Stimulated activated naive B cell treated with anti-CD40 and anti-IgM and Interleukin-4, amounts not matched to agents 10 μg/mL and 1 μg/mL and 100 μg/mL, for 72 hours (primary cell): ENCODE measurements around the gene PARP12.

ENCODE experiments used
- ATAC-seq, 2 donors: fragments of 150-1000 bp; cut with Tn5 transposase; replicated peaks; 2 replicates each; pipeline ENCODE4 v1.10.0; 2021; ENCODE audit warnings: moderate library complexity in 1 of 2
- DNase-seq: peaks from one replicate; pipeline ENCODE4 v3.0.0; 2021
- H3K27ac Mint-ChIP-seq: one replicate; pipeline ENCODE4 v1.8.0; 2022; ENCODE audit warnings: mild to moderate bottlenecking, mixed read lengths
- H3K27me3 Mint-ChIP-seq, 2 donors: one replicate each; pipeline ENCODE4 v1.8.0; 2022; ENCODE audit warnings: mixed read lengths in 2 of 2
- H3K36me3 Mint-ChIP-seq, 2 donors: one replicate each; pipeline ENCODE4 v1.8.0; 2022; ENCODE audit warnings: mixed read lengths in 2 of 2, mild to moderate bottlenecking in 1 of 2
- H3K4me1 Mint-ChIP-seq, 2 donors: one replicate each; pipeline ENCODE4 v1.8.0; 2022; ENCODE audit warnings: mixed read lengths in 2 of 2, mild to moderate bottlenecking in 1 of 2
- H3K4me3 Mint-ChIP-seq, 2 donors: one replicate each; pipeline ENCODE4 v1.8.0; 2022; ENCODE audit warnings: mild to moderate bottlenecking in 2 of 2, mixed read lengths in 2 of 2, moderate library complexity in 1 of 2
- H3K9me3 Mint-ChIP-seq, 2 donors: one replicate each; pipeline ENCODE4 v1.8.0; 2022; ENCODE audit warnings: mixed read lengths in 2 of 2, mild to moderate bottlenecking in 1 of 2

The PARP12 gene

DNA sequence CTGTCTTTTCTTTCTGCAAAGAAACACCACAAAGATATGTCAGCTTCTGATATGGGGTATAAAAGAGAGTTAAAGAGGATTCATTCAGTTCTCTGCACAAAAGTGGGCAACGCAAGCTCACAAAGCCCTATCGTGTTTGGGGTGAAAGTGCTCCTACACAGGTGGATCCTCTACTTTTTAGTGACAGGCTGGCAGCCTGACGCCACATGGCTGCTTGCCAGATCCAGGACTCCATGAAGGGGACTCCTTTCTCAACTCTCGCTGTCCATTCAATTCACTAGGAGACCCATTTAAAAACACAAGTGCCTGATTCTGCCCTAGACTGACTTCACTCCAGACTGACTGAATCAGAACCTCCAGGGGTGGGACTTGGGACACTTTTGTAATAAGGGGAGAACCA, 8.0 kb downstream of the PARP12 start:
- no peaks in the 10 kb centered on the region for H3K9me3 Mint-ChIP-seq
- peak overlapping the region; percentile 63 for H3K27ac Mint-ChIP-seq
- no peaks in the 10 kb centered on the region for H3K27me3 Mint-ChIP-seq
- peaks cover 56 to 80% of the 10 kb centered on the region in 2 donors for H3K4me1 Mint-ChIP-seq
- ATAC-seq (no peak), DNase-seq (no peak)
- H3K36me3 Mint-ChIP-seq: peaks cover 41 to 46% of the 10 kb centered on the region in 2 donors
- H3K4me3 Mint-ChIP-seq: no peak overlapping the region

DNA sequence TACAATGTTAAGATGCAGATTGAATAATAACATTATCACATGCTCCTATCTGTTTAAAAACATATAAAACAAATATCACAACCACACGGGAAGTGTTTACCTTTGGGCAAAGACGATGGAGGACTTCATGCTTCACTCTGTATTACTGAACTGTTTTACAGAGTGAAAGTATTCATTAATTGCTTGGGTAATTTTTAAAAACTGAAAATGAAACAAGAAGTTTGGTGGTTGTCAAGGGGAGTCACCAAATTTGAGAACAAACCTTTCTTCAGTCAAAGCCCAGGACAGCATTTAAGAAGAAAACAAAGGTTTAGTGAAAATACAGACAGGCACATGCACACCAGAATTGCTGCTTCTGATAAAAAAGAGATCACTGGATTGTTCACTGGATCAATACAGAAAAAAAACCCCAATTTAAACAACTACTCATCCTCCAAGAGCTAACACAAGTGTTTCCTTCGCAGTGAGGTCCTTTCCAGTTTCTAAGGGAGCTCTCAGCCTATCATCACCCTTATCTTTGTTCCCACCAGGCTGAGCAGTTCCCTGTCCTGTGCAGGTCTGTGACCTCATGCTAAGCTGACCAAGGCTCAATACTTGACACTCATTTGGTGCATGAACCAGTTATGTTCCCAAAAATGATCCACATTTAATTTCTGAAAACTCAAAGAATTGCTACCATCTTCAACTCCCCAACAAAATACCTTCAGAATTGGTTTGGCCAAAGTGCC, 8.8 kb downstream of the PARP12 start:
- H3K27ac Mint-ChIP-seq: peak overlapping the region; percentile 63
- ATAC-seq (peak; percentile 88 to 94), DNase-seq (no peak)
- H3K9me3 Mint-ChIP-seq: no peaks in the 10 kb centered on the region
- peaks cover 39 to 42% of the 10 kb centered on the region in 2 donors for H3K36me3 Mint-ChIP-seq
- H3K4me1 Mint-ChIP-seq: peaks cover 51 to 80% of the 10 kb centered on the region in 2 donors
- peak overlapping the region; percentile 52 to 69 for H3K4me3 Mint-ChIP-seq
- no peaks in the 10 kb centered on the region for H3K27me3 Mint-ChIP-seq

DNA sequence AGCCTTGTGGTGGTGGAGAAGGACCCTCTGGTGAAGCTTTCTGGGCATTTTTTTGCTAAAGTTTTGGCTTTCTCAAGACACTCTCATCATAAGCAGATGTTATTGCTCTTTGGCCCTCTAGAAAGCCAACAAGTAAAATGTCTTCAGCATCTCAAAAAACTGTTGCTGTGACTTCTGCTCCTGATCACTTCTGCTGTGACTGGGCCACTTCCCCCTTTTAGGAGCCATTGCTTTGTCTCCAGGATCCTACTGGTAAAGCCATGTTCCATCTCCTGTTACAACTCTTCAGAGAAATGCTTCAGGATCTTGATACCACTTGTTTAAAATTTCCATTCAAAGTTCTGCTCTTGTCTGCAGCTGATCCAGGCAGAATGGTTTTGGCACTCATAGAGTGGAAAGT, 10.9 kb downstream of the PARP12 start:
- no peak overlapping the region for H3K27ac Mint-ChIP-seq

DNA sequence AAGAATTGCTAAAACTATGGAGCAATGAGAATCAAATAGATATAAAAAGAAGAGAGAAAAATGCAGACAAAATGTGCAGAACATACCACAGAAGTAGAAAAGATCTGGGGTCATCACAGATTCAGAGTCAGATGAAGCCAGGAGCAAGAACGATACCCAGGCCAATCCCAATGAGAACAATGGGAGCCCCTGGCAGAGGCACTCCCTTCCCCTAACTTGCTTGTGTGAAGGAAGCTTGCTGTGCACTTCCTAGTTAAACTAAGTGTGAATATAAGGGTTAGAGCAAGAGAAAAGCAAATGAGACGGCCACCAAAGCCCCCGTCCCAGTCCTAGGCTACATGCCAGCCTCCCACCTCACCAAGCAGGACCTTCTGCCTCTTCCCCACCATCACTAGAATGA, 12.7 kb downstream of the PARP12 start:
- H3K4me1 Mint-ChIP-seq: peaks cover 45 to 85% of the 10 kb centered on the region in 2 donors
- H3K9me3 Mint-ChIP-seq: no peaks in the 10 kb centered on the region
- ATAC-seq: no peak
- peaks cover 35 to 50% of the 10 kb centered on the region in 2 donors for H3K36me3 Mint-ChIP-seq
- no peak for DNase-seq
- no peak overlapping the region for H3K4me3 Mint-ChIP-seq
- no peaks in the 10 kb centered on the region for H3K27me3 Mint-ChIP-seq
- H3K27ac Mint-ChIP-seq: no peak overlapping the region

More for the DNA sequence above, 10.9 kb downstream of the PARP12 start:
- no peak overlapping the region for H3K4me3 Mint-ChIP-seq
- no peak for DNase-seq
- H3K27me3 Mint-ChIP-seq: no peaks in the 10 kb centered on the region
- H3K36me3 Mint-ChIP-seq: peaks cover 36 to 45% of the 10 kb centered on the region in 2 donors
- ATAC-seq: no peak
- H3K9me3 Mint-ChIP-seq: no peaks in the 10 kb centered on the region
- H3K4me1 Mint-ChIP-seq: peaks cover 45 to 83% of the 10 kb centered on the region in 2 donors

GRCh38 chr7:140049339-140050024, 13.3 kb downstream of the PARP12 start:
- Mint-ChIP-seq H3K9me3 (no peaks in the 10 kb centered on the region), H3K4me3 (no peak overlapping the region), H3K27ac (no peak overlapping the region), H3K4me1 (peaks cover 40 to 79% of the 10 kb centered on the region in 2 donors), H3K36me3 (peaks cover 38 to 53% of the 10 kb centered on the region in 2 donors), H3K27me3 (no peaks in the 10 kb centered on the region)
- no peak for DNase-seq
- no peak for ATAC-seq

GRCh38 chr7:140048989-140049338, 13.8 kb downstream of the PARP12 start:
- H3K4me1 Mint-ChIP-seq: peaks cover 35 to 74% of the 10 kb centered on the region in 2 donors
- no peaks in the 10 kb centered on the region for H3K9me3 Mint-ChIP-seq
- H3K4me3 Mint-ChIP-seq: no peak overlapping the region
- no peak for ATAC-seq
- H3K36me3 Mint-ChIP-seq: peaks cover 38 to 58% of the 10 kb centered on the region in 2 donors
- H3K27ac Mint-ChIP-seq: no peak overlapping the region
- no peak for DNase-seq
- H3K27me3 Mint-ChIP-seq: no peaks in the 10 kb centered on the region

DNA sequence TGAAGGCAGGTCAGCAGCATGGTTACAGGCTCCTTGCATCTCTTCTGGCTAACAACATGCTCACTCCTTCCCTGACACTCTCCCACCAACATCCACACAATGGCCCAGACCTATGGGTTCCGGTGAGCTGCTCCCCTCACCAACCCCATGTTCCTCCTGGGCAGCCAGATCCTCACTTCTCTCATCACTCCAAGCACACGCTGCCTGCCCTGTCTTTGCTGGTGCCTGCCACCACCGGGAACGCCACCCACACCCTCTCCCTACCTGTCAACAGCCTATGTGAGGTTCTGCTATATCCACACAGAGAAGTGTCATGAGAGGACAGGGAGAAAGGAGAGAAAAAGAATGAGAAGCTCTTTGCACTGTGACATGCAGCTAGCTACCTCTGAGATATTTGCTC, 14.6 kb downstream of the PARP12 start:
- H3K9me3 Mint-ChIP-seq: no peaks in the 10 kb centered on the region
- H3K36me3 Mint-ChIP-seq: peaks cover 37 to 63% of the 10 kb centered on the region in 2 donors
- H3K4me3 Mint-ChIP-seq: no peak overlapping the region
- ATAC-seq (no peak), DNase-seq (no peak)
- peaks cover 28 to 66% of the 10 kb centered on the region in 2 donors for H3K4me1 Mint-ChIP-seq
- no peaks in the 10 kb centered on the region for H3K27me3 Mint-ChIP-seq
- peak overlapping the region; percentile 26 for H3K27ac Mint-ChIP-seq

DNA sequence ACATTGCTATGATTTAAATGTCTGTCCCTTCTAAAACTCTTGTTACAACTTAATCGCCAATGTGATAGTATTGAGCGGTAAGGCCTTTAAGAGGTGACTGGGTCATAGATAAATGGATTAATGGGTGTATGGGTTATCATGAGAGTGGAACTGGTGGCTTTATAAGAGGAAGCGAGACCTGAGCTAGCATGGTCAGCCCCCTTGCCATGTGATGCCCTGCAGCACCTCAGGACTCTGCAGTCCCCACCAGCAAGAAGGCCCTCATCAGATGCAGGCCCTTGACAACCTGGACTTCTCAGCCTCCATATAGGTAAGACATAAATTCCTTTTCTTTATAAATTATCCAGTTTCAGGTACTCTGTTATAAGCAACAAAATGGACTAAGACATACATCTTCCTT, 15.6 kb downstream of the PARP12 start:
- Mint-ChIP-seq H3K36me3 (peaks cover 32 to 61% of the 10 kb centered on the region in 2 donors), H3K4me3 (no peak overlapping the region), H3K27ac (no peak overlapping the region), H3K27me3 (no peaks in the 10 kb centered on the region), H3K4me1 (peaks cover 25 to 58% of the 10 kb centered on the region in 2 donors), H3K9me3 (no peaks in the 10 kb centered on the region)
- no peak for DNase-seq
- peak; percentile 56 to 75 for ATAC-seq

DNA sequence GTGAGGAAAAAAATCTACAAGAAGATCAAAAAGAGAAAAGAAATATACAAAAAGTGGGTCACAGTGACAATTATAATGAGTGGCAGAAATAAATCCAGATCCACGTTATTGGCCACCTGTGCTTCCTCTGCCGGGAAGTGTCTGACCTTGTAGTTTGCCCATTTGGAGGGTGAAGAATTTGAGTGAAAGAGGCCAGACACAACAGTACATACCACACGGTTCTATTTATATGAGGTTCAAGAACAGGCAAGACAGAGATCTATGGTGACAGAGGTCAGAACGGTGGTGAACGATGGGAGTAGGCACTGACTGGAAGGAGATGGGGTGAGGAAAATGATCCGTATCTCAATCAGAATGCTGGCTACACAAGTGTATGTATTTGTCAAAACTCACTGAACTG, 17.1 kb downstream of the PARP12 start:
- no peak for ATAC-seq
- H3K4me3 Mint-ChIP-seq: no peak overlapping the region
- H3K36me3 Mint-ChIP-seq: peaks cover 36 to 68% of the 10 kb centered on the region in 2 donors
- no peaks in the 10 kb centered on the region for H3K27me3 Mint-ChIP-seq
- H3K27ac Mint-ChIP-seq: no peak overlapping the region
- no peak for DNase-seq
- no peaks in the 10 kb centered on the region for H3K9me3 Mint-ChIP-seq
- peaks cover 23 to 55% of the 10 kb centered on the region in 2 donors for H3K4me1 Mint-ChIP-seq

DNA sequence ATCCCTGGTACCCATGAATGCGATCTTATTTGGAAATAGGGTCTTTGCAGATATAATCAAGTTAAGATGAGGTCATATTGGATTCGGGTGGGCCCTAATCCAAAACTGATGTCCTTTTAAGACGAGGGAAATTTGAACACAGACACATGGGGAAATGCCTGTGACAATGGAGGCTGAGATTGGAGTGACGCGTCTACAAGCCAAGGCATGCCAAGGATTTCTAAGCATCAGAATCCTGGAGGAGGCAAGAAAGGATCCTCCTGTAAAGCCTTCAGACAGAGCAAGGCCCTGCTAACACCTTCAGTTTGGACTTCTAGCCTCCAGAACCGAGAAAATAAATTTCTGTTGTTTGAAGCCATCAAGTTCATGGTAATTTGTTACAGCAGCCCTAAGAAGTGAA, 18.5 kb downstream of the PARP12 start:
- no peak overlapping the region for H3K27ac Mint-ChIP-seq
- H3K4me1 Mint-ChIP-seq: peaks cover 19 to 46% of the 10 kb centered on the region in 2 donors

GRCh38 chr7:140042386-140042670, 20.4 kb downstream of the PARP12 start:
- Mint-ChIP-seq H3K36me3 (peaks cover 42 to 77% of the 10 kb centered on the region in 2 donors), H3K4me1 (peaks cover 15 to 36% of the 10 kb centered on the region in 2 donors), H3K4me3 (no peak overlapping the region), H3K9me3 (no peaks in the 10 kb centered on the region), H3K27me3 (no peaks in the 10 kb centered on the region), H3K27ac (peak overlapping the region; percentile 37)
- ATAC-seq: no peak
- no peak for DNase-seq

More for the DNA sequence above, 18.5 kb downstream of the PARP12 start:
- DNase-seq (no peak), ATAC-seq (no peak)
- H3K9me3 Mint-ChIP-seq: no peaks in the 10 kb centered on the region
- peaks cover 38 to 68% of the 10 kb centered on the region in 2 donors for H3K36me3 Mint-ChIP-seq
- H3K27me3 Mint-ChIP-seq: no peaks in the 10 kb centered on the region
- H3K4me3 Mint-ChIP-seq: no peak overlapping the region

DNA sequence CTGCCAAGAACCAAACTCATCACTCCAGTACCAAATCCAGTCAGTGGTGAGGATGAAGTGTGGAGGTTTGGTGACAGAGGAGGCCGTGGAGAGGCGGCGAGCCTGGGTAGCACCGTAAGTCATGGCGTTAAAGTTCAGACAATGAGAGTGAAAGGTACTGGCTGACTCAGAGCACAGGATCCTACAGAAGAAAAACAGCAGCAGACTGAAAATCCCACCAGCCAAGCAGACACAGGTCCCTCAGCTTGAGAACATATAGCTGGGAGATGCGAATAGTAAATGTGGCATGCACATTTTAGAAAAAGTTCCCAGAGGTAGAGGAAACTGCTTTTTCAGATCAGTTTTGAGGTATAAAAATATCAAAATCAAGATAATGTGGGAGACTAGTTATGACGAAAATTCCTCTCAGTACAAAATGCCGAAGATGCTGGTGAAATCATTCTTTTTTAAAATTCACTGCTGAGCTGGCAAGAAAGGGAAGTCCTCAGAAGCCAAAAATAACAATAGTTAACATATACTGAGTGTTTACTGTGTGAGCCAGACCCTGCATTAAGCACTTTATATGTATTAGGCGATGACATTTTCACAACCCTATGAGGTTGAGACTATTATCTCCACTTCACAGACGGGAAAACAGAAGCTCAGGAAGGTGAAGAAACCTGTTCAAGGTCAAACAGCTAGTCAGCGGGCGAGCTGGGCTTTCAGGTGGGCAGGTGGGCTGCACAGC, 20.9 kb downstream of the PARP12 start:
- H3K36me3 Mint-ChIP-seq: peaks cover 42 to 79% of the 10 kb centered on the region in 2 donors
- no peak for DNase-seq
- peak overlapping the region in 1 of 2 donors; percentile 32 for H3K4me3 Mint-ChIP-seq
- H3K4me1 Mint-ChIP-seq: peaks cover 15 to 36% of the 10 kb centered on the region in 2 donors
- ATAC-seq: no peak
- peak overlapping the region; percentile 37 for H3K27ac Mint-ChIP-seq
- H3K9me3 Mint-ChIP-seq: no peaks in the 10 kb centered on the region
- H3K27me3 Mint-ChIP-seq: no peaks in the 10 kb centered on the region

DNA sequence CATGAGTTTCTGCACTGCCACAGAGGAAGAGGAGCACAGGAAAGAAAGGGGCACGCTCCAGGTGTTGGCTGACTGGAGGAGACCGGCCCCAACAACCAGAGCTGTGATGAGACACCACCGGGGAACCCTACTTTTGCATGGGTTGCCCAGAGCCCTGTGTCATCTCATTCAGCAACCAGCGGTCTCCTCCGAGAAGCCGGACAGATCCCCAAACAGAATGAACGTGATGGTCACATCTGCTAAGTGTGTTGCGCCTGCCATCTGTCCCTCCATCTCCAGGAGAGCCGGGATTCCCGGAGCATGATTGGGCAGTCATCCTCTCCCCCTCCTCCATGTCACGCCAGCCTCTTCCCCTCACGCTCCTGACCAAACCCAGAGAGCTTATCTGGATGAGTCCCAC, 22.9 kb downstream of the PARP12 start:
- H3K4me1 Mint-ChIP-seq: peaks cover 17 to 39% of the 10 kb centered on the region in 2 donors
- H3K27ac Mint-ChIP-seq: no peak overlapping the region
- no peak for DNase-seq
- H3K4me3 Mint-ChIP-seq: no peak overlapping the region
- peaks cover 35 to 80% of the 10 kb centered on the region in 2 donors for H3K36me3 Mint-ChIP-seq
- no peak for ATAC-seq
- no peaks in the 10 kb centered on the region for H3K27me3 Mint-ChIP-seq
- no peaks in the 10 kb centered on the region for H3K9me3 Mint-ChIP-seq

DNA sequence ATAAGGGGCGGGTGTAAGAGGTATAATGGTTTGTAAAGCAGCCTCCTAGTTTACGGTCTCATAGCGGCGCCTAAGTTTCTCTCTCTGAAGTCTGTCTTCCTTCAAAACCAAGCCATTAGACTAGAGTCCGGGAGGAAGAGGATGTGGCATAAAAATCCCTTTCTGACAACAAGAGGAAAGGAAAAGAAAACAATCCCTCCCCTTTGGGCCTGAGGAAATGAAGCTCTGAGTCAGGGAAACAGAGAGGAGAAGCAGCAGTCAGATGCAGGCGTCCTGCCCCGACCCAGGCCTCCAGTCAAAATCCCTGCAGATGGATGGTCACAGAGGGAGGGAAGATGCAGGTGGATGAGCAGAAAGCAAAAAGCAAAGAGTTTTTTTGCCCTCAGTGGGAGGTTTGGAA, 23.7 kb downstream of the PARP12 start:
- Mint-ChIP-seq H3K4me1 (peaks cover 17 to 39% of the 10 kb centered on the region in 2 donors), H3K27ac (no peak overlapping the region), H3K4me3 (no peak overlapping the region), H3K36me3 (peaks cover 33 to 74% of the 10 kb centered on the region in 2 donors), H3K9me3 (no peaks in the 10 kb centered on the region), H3K27me3 (no peaks in the 10 kb centered on the region)
- no peak for DNase-seq
- ATAC-seq: no peak
